OCI-LY1 (cell line): Measurements from ENCODE around the gene CCDC86.

ENCODE experiments used
- CTCF ChIP-seq: fragments of 200-600 bp; sonication (generic), shearing (Covaris generic); IDR thresholded peaks from 2 replicates; pipeline ENCODE4 v1.5.1; 2017; ENCODE audit warnings: mild to moderate bottlenecking, antibody characterized with exemption, low read length, moderate library complexity, mixed read lengths
- EZH2 ChIP-seq: fragments of 200-600 bp; sonication (generic), shearing (Covaris generic); IDR thresholded peaks from 2 replicates; pipeline ENCODE4 v1.8.0; 2017; ENCODE audit warnings: borderline replicate concordance, mixed run types, mild to moderate bottlenecking, antibody characterized with exemption, low read length, moderate library complexity, mixed read lengths

- no peak for TF ChIP-seq CTCF
- TF ChIP-seq EZH2, result no peak
These were observed 25.3 kb downstream of the CCDC86 start, which contains the start of gene ZP1 for GRCh38 chr11:60866911-60867870.
